Activated CD8-positive, alpha-beta T cell treated with anti-CD3 and anti-CD28 coated beads, Interleukin-2, amount 10 ng/mL, durations not matched to agents 7 days and 5 days (primary cell): ENCODE data around the gene CCDC34. TPM values are rescaled to one million over a fixed set of nuclear protein-coding genes. Genes with fewer than 3 reads are reported as not detected.

Source experiments
- ATAC-seq: fragments of 150-1000 bp; cut with Tn5 transposase; one replicate; pipeline ENCODE4 v1.10.0; 2021; ENCODE audit warnings: moderate library complexity
- CTCF ChIA-PET: fragments of 350-600 bp; sonication (Branson Sonifier 250); formaldehyde crosslinking; loops from one replicate; lab custom pipeline; 2021; ENCODE audit warnings: antibody characterized with exemption; lab: Charles Lee
- POLR2A ChIA-PET: fragments of 350-600 bp; sonication (Branson Sonifier 250); formaldehyde crosslinking; loops from one replicate; lab custom pipeline; 2021; ENCODE audit warnings: antibody characterized with exemption; lab: Charles Lee
- DNase-seq: peaks from one replicate; pipeline ENCODE4 v3.0.0-alpha.2; 2020
- H3K27ac Mint-ChIP-seq: one replicate; pipeline ENCODE4 v1.8.0; 2021; ENCODE audit warnings: mild to moderate bottlenecking, mixed read lengths
- H3K27me3 Mint-ChIP-seq: one replicate; pipeline ENCODE4 v1.8.0; 2021; ENCODE audit warnings: low read depth, mixed read lengths
- H3K36me3 Mint-ChIP-seq: one replicate; pipeline ENCODE4 v1.8.0; 2021; ENCODE audit warnings: low read depth, mixed read lengths
- H3K4me1 Mint-ChIP-seq: one replicate; pipeline ENCODE4 v1.8.0; 2021; ENCODE audit warnings: low read depth, mixed read lengths
- H3K4me3 Mint-ChIP-seq: one replicate; pipeline ENCODE4 v1.8.0; 2021; ENCODE audit warnings: mild to moderate bottlenecking, mixed read lengths
- H3K9me3 Mint-ChIP-seq: one replicate; pipeline ENCODE4 v1.8.0; 2022; ENCODE audit warnings: mixed read lengths; ENCODE audit not compliant: insufficient read depth
- total RNA-seq, 2 experiments: library from RNA; stranded (reverse); gene quantifications; one replicate each; pipeline ENCODE4 v1.2.3, GENCODE V29; 2021

The CCDC34 gene
- total RNA-seq, 2 experiments from 2014 or later = 21.7 to 22.2 TPM

GRCh38 chr11:27293515-27294417 lies 69.2 kb downstream of the CCDC34 start:
- Mint-ChIP-seq H3K27me3 (no peaks in the 10 kb centered on the region), H3K4me3 (no peak overlapping the region), H3K4me1 (no peaks in the 10 kb centered on the region), H3K27ac (no peak overlapping the region), H3K36me3 (no peaks in the 10 kb centered on the region), H3K9me3 (peaks cover 20% of the 10 kb centered on the region)
- CTCF ChIA-PET = interaction anchor here (1.0 kb wide), 1 partner anchor 110 kb away, joined by 3 read pairs; no protein-coding TSS in a partner anchor
- ATAC-seq = no peak
- no peak for DNase-seq
- POLR2A ChIA-PET = no interaction called here

DNA sequence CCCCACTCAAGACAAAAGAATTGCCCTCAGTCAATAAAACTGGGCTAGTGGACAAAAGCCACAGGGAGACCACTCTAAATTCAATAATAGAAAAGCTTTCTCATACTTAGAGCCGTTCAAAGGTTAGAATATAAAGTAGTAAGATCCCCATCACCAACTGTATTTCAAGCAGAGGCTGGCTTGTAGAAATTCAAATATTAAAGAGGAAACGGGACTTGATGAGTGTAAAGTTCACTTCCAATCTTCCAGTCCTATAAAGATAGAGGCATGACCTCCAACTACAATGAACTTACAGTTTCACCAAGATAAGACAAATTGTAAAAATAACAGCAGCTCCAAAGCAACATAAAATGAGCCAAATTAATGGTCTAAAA lies 70.4 kb downstream of the CCDC34 start:
- ChIA-PET POLR2A (no interaction called here), CTCF (no interaction called here)
- no peak overlapping the region for H3K27ac Mint-ChIP-seq
- no peaks in the 10 kb centered on the region for H3K4me1 Mint-ChIP-seq
- ATAC-seq = no peak
- no peaks in the 10 kb centered on the region for H3K27me3 Mint-ChIP-seq
- H3K4me3 Mint-ChIP-seq = no peak overlapping the region
- no peaks in the 10 kb centered on the region for H3K36me3 Mint-ChIP-seq
- no peak for DNase-seq
- peaks cover 20% of the 10 kb centered on the region for H3K9me3 Mint-ChIP-seq

GRCh38 chr11:27291954-27292636 lies 70.9 kb downstream of the CCDC34 start:
- peaks cover 20% of the 10 kb centered on the region for H3K9me3 Mint-ChIP-seq
- H3K27me3 Mint-ChIP-seq = no peaks in the 10 kb centered on the region
- ChIA-PET POLR2A (no interaction called here), CTCF (interaction anchor here (0.5 kb wide), 1 partner anchor 28 kb away, joined by 3 read pairs; no protein-coding TSS in a partner anchor)
- no peak overlapping the region for H3K27ac Mint-ChIP-seq
- DNase-seq = no peak
- ATAC-seq = no peak
- no peaks in the 10 kb centered on the region for H3K36me3 Mint-ChIP-seq
- H3K4me3 Mint-ChIP-seq = no peak overlapping the region
- no peaks in the 10 kb centered on the region for H3K4me1 Mint-ChIP-seq

DNA sequence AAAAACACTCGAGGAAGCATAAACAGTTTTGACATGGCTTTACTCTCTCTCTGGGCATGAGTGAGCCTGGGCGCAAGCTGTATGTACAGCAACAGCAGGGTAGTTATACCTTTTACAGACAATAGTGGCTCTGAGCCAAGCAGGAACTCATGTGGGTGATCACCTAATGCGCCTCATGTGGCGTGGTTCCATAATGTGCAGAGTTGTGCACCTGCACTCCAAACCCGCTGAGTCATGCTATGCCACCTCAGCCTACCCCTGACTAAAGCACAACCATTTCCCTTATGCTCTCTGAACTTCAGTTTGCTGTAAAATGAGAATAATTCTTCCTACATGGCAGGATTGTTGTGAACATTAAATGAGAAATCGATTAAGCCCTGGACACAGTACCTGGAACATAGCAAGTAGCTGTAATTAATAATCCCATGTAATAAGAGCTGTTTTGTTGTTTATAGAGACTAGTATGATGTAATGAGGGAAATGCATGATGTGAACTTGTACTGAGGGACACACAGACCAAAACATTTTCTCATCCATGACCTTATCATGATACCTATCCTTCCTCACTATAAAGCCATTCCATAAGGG lies 71.6 kb downstream of the CCDC34 start:
- no peak overlapping the region for H3K27ac Mint-ChIP-seq
- peaks cover 20% of the 10 kb centered on the region for H3K9me3 Mint-ChIP-seq
- no peak for DNase-seq
- no peak for ATAC-seq
- POLR2A ChIA-PET = no interaction called here
- H3K27me3 Mint-ChIP-seq = no peaks in the 10 kb centered on the region
- no peak overlapping the region for H3K4me3 Mint-ChIP-seq
- CTCF ChIA-PET = no interaction called here
- H3K36me3 Mint-ChIP-seq = no peaks in the 10 kb centered on the region
- H3K4me1 Mint-ChIP-seq = no peaks in the 10 kb centered on the region

DNA sequence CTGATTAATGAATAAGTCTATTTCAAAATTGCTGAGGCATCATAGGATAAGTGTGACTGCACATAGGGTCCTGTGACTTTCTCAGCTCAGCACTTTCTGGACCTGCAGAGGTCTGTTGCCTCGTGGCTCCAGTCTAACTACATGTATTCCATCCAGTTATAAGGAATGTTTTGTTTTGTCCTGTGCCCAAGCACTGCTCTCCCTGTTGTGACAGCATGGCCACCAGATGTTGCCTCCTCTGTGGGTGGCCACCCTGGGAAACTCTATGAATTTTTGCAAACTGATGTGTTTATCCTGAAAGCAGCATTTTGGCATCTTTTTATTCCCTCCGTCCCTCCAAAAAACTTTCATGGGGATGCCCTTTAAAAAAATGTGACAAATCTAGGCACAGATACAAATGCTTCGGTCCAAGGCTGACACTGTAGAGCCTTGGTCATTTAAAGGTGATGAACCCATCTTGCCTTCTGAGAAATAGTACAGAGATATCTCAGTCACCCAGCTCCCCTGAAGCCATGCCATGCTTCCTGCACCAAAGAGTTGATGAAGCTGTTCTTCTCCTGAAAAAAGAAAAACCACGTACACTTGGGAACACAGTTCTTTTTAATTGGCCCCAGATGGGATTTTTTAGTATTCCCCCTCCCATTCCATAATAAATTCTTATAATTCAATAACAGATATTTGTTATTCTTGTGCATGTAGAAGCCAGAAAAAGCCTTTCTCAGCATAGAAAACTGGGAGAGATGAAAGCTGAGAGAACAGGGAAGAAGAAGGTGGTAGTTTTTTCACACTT lies 72.6 kb downstream of the CCDC34 start:
- ChIA-PET CTCF (no interaction called here), POLR2A (no interaction called here)
- H3K4me3 Mint-ChIP-seq = no peak overlapping the region
- no peak for ATAC-seq
- no peaks in the 10 kb centered on the region for H3K4me1 Mint-ChIP-seq
- peaks cover 20% of the 10 kb centered on the region for H3K9me3 Mint-ChIP-seq
- H3K27me3 Mint-ChIP-seq = no peaks in the 10 kb centered on the region
- no peak for DNase-seq
- H3K27ac Mint-ChIP-seq = no peak overlapping the region
- H3K36me3 Mint-ChIP-seq = no peaks in the 10 kb centered on the region

Other genes starting within 250 kb of the CCDC34 start
- gene LGR4, start 109.6 kb upstream of the CCDC34 start, total RNA-seq = under 1 TPM in 1 of 2 experiments, not detected in 1; 0.05 TPM
- gene LIN7C, start 143.6 kb upstream of the CCDC34 start, total RNA-seq = 10 to 100 TPM; 18.9 to 19.0 TPM